HepG2 (cell line): ENCODE data around the gene CDH13. TPM values are rescaled to one million over a fixed set of nuclear protein-coding genes. Genes with fewer than 3 reads are reported as not detected.

Experiments
- KDM5B ChIP-seq: sonication (generic); formaldehyde crosslinking; IDR thresholded peaks from 2 replicates; pipeline ENCODE4 v1.4.0; 2020; ENCODE audit warnings: missing genetic modification reagents, mild to moderate bottlenecking, borderline replicate concordance
- MBNL3 ChIP-seq: fragments of 250-450 bp; sonication (Bioruptor Pico); conservative IDR thresholded peaks from 2 replicates; pipeline ENCODE4 v1.8.0; 2022; ENCODE audit warnings: mild to moderate bottlenecking, inconsistent platforms
- NCOR1 ChIP-seq: fragments of 200-600 bp; sonication (generic); IDR thresholded peaks from 2 replicates; pipeline ENCODE4 v1.7.0; 2017; ENCODE audit warnings: antibody characterized with exemption, low read length, borderline replicate concordance
- TCF7 ChIP-seq: sonication (generic); IDR thresholded peaks from 2 replicates; pipeline ENCODE4 v1.6.1; 2016; ENCODE audit warnings: antibody characterized with exemption, low read depth
- THAP11 ChIP-seq: IDR thresholded peaks from 2 replicates; pipeline ENCODE4 v1.6.1; 2016; ENCODE audit warnings: missing biosample characterization, missing genetic modification reagents
- ZMYM4 ChIP-seq: sonication (generic); formaldehyde crosslinking; IDR thresholded peaks from 2 replicates; pipeline ENCODE4 v1.8.1; 2023; ENCODE audit warnings: mild to moderate bottlenecking, missing genetic modification reagents
- ZNF282 ChIP-seq: fragments of 450-650 bp; IDR thresholded peaks from 2 replicates; pipeline ENCODE4 v1.6.1; 2018; ENCODE audit not compliant: partially characterized antibody
- ZNF318 ChIP-seq: sonication (generic); formaldehyde crosslinking; IDR thresholded peaks from 2 replicates; pipeline ENCODE4 v1.4.0; 2020; ENCODE audit warnings: mild to moderate bottlenecking, missing genetic modification reagents
- ZNF503 ChIP-seq: sonication (generic); formaldehyde crosslinking; IDR thresholded peaks from 2 replicates; pipeline ENCODE4 v1.4.0; 2020; ENCODE audit warnings: missing genetic modification reagents
- ZNF589 ChIP-seq: sonication (generic); formaldehyde crosslinking; conservative IDR thresholded peaks from 2 replicates; pipeline ENCODE4 v1.8.0; 2022; ENCODE audit warnings: mild to moderate bottlenecking, moderate library complexity, missing genetic modification reagents
- ZNF713 ChIP-seq: sonication (generic); formaldehyde crosslinking; IDR thresholded peaks from 2 replicates; pipeline ENCODE4 v1.4.0; 2020; ENCODE audit warnings: mild to moderate bottlenecking, missing genetic modification reagents
- polyA plus RNA-seq, 8 experiments: library from polyadenylated mRNA; depleted of rRNA in 3 of 8; stranded (reverse) in 7 of 8; unstranded in 1 of 8; fragments of >200 nt; fragmentation: Illumina TruSeq in 4 of 8; extraction: Trizol in 4 of 8; gene quantifications; 2 replicates each; pipeline versions ENCODE4 v1.2.1 to v1.2.3, GENCODE V29; 2011 to 2016; ENCODE audit warnings: low read depth in 4 of 8, missing spikeins in 1 of 8, mixed read lengths in 1 of 8; ENCODE audit not compliant: insufficient read depth in 1 of 8
- total RNA-seq, 5 experiments: library from RNA; depleted of rRNA; stranded (reverse); fragments of >200 nt; fragmentation: Illumina TruSeq; extraction: Trizol; gene quantifications; 2 replicates each; pipeline ENCODE4 v1.2.3, GENCODE V29; 2016; ENCODE audit warnings: low read depth in 1 of 5
- TF ChIP-seq, protein P1 (sequence below): sonication (generic); formaldehyde crosslinking; IDR thresholded peaks from 2 replicates; pipeline ENCODE4 v1.4.0; 2020; ENCODE audit warnings: missing genetic modification reagents, borderline replicate concordance
- TF ChIP-seq, protein P2 (sequence below): sonication (generic); formaldehyde crosslinking; IDR thresholded peaks from 2 replicates; pipeline ENCODE4 v1.4.0; 2020; ENCODE audit warnings: missing genetic modification reagents, low read depth, mild to moderate bottlenecking, borderline replicate concordance

Gene CDH13
- total and polyA plus RNA-seq, 2 of the 13 experiments (the other 11 are each of a cell fraction or from before 2014, with no cell fraction given), result not detected

DNA sequence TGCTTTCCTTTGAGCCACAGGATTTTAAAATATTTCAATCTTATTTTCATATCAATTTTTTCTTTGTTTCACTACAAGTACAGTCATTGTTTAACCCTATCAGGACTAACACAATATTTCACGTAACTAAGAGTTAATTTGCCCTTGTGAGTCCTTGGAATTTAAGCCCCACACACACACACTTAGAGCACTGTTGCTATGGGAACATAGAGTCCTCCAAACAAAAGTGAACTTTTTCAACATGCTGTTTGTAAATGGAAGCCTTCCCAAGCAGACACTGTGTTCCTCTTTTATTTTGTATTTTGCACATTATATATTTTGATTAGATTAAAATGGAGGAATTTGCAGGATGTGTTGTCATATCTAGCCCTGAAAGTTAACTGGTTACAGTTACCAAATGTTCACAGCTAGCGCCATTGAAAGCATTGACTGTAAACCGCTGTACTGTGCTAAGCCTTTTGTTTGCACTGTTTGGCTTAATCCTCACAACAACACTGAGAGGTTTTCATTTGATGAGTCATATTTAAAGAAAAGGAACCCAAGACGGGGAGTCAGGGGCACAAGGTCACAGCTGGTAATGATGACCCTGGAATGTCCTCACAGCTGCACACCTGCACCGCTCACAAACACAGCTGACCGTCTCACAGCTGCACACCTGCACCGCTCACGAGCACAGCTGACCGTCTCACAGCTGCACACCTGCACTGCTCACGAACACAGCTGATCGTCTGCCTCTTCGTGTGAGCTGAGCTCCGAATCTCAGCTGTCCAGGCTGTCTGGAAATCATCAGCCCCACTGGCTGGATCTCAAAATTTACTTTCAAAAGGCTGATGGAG lies 1187.3 kb downstream of the CDH13 start (continued):
- TF ChIP-seq, protein P1, sequence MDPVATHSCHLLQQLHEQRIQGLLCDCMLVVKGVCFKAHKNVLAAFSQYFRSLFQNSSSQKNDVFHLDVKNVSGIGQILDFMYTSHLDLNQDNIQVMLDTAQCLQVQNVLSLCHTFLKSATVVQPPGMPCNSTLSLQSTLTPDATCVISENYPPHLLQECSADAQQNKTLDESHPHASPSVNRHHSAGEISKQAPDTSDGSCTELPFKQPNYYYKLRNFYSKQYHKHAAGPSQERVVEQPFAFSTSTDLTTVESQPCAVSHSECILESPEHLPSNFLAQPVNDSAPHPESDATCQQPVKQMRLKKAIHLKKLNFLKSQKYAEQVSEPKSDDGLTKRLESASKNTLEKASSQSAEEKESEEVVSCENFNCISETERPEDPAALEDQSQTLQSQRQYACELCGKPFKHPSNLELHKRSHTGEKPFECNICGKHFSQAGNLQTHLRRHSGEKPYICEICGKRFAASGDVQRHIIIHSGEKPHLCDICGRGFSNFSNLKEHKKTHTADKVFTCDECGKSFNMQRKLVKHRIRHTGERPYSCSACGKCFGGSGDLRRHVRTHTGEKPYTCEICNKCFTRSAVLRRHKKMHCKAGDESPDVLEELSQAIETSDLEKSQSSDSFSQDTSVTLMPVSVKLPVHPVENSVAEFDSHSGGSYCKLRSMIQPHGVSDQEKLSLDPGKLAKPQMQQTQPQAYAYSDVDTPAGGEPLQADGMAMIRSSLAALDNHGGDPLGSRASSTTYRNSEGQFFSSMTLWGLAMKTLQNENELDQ (CRISPR knock-in tag), result no peak
- TF ChIP-seq ZNF589 (no peak), TCF7 (no peak), MBNL3 (CRISPR knock-in tag) (no peak), ZNF713 (no peak), ZNF318 (CRISPR knock-in tag) (no peak), ZMYM4 (CRISPR knock-in tag) (no peak), THAP11 (CRISPR knock-in tag) (peak; percentile 69), ZNF503 (CRISPR knock-in tag) (0 out of 2 replicates have a peak, but pooled peaks have one; percentile 48), NCOR1 (no peak; the same call in 1 of the 2 replicates), KDM5B (CRISPR knock-in tag) (peak; percentile 53; the same call in 1 of the 2 replicates), ZNF282 (no peak)
- TF ChIP-seq, protein P2, sequence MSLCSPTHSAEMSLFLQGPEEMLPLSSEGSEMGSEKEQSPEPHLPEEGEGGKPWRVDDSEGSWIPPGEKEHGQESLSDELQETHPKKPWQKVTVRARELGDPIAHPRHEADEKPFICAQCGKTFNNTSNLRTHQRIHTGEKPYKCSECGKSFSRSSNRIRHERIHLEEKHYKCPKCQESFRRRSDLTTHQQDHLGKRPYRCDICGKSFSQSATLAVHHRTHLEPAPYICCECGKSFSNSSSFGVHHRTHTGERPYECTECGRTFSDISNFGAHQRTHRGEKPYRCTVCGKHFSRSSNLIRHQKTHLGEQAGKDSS, result no peak
